ENCODE measurements around the gene CHRND. TPM values are rescaled to one million over a fixed set of nuclear protein-coding genes. Genes with fewer than 3 reads are reported as not detected.

The CHRND gene
- total and polyA plus RNA-seq, 2 experiments from 2014 or later, result not detected

DNA sequence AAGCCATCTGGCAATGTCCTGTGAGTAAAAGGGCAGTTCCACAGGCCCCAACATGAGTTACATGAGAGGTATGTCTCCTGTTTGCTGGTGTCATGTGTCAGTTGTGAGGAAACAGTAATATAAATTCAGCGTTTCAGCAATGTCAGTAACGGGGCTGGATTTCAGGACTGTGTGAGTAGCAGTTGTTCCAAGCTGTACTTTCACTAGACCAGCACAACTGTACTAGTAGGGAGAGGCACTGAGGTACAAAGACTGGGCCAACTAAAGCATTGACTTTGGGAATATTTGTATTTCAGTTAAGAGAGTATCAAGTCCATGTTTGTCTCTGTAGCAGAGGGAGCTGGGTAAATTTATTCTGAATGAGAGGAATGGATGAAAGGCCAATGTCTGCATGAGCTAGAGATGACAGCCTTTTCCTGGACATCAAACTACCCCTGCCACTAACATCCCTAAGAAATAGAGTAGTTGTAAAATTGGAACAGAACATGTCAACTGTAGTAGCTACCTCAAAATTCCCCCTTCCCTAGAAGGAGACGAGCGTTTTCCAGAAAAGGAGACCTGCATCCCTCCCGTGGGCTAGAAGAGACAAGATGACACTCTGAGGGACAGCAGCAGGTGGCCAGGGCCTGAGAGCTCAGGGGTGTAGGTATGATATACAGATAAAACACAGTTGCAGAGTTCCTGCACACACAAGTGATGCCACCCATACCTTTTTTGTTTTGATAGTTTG lies 48.9 kb downstream of the CHRND start:
- no peaks in the 10 kb centered on the region for H4K20me1 ChIP-seq (ENCODE audit: insufficient read depth, poor library complexity, severe bottlenecking)

DNA sequence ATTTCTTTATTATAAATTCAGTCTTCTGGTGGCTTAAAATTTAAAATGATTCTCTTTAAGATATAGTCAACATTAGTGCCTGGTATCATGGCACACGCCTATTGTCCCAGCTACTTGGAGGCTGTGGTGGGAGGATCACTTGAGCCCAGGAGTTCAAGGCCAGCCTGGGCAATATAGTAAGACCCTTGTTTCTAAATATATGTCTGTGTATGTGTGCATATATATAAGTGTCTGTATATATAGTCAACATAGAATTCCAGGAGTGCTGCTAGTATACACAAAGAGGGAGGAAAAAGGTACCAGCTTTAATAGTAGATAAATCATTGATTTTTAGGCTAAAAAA lies 49.4 kb downstream of the CHRND start:
- no peak for DNase-seq (ENCODE audit: low spot score)
- WGBS (ENCODE audit: low lambda C conversion rate, missing lambda C conversion rate), result 100% methylated on average over 1 of the region's 1 CpG

More for the DNA sequence above, 48.9 kb downstream of the CHRND start:
- Histone ChIP-seq H3K4me1 (ENCODE audit: insufficient read depth) (no peaks in the 10 kb centered on the region), H3K9me2 (replicated peaks; ENCODE audit: insufficient read depth) (no peaks in the 10 kb centered on the region), H3K4me2 (no peak overlapping the region), H3K9me3 (ENCODE audit: low read depth) (no peaks in the 10 kb centered on the region), H3K4me3 (no peak overlapping the region), H3K79me2 (no peaks in the 10 kb centered on the region), H3K36me3 (replicated peaks; ENCODE audit: insufficient read depth, low read depth) (no peaks in the 10 kb centered on the region), H3K27ac (peak overlapping the region; percentile 77), H3K27me3 (no peaks in the 10 kb centered on the region), H2AFZ (no peak overlapping the region)
- TF ChIP-seq EZH2 (IDR thresholded peaks at IDR 0.05; ENCODE audit: borderline replicate concordance), result no peak
- no peak for TF ChIP-seq EZH2phosphoT487 (IDR thresholded peaks at IDR 0.05; ENCODE audit: low read depth, severe bottlenecking, unreplicated experiment)
- TF ChIP-seq CTCF (IDR thresholded peaks at IDR 0.05; ENCODE audit: poor library complexity), result no peak
- peak; percentile 20 for DNase-seq (ENCODE audit: low spot score)
- WGBS (ENCODE audit: low lambda C conversion rate, missing lambda C conversion rate), result 74% methylated on average over 5 of the region's 5 CpGs

GRCh38 chr2:232576995-232577394 lies 51.0 kb downstream of the CHRND start:
- H3K79me2 ChIP-seq, result no peaks in the 10 kb centered on the region
- H3K27ac ChIP-seq, result peak overlapping the region; percentile 5
- no peaks in the 10 kb centered on the region for H3K27me3 ChIP-seq
- WGBS (ENCODE audit: low lambda C conversion rate, missing lambda C conversion rate), result 88% methylated on average over 2 of the region's 2 CpGs
- H3K9me2 ChIP-seq (replicated peaks; ENCODE audit: insufficient read depth), result no peaks in the 10 kb centered on the region
- TF ChIP-seq EZH2phosphoT487 (IDR thresholded peaks at IDR 0.05; ENCODE audit: low read depth, severe bottlenecking, unreplicated experiment) (no peak), CTCF (IDR thresholded peaks at IDR 0.05; ENCODE audit: poor library complexity) (no peak), EZH2 (IDR thresholded peaks at IDR 0.05; ENCODE audit: borderline replicate concordance) (no peak)
- H3K4me2 ChIP-seq, result no peak overlapping the region
- H2AFZ ChIP-seq, result no peak overlapping the region
- H4K20me1 ChIP-seq (ENCODE audit: insufficient read depth, poor library complexity, severe bottlenecking), result no peaks in the 10 kb centered on the region
- no peaks in the 10 kb centered on the region for H3K36me3 ChIP-seq (replicated peaks; ENCODE audit: insufficient read depth, low read depth)
- H3K4me1 ChIP-seq (ENCODE audit: insufficient read depth), result peaks cover 9% of the 10 kb centered on the region
- H3K4me3 ChIP-seq, result no peak overlapping the region
- no peaks in the 10 kb centered on the region for H3K9me3 ChIP-seq (ENCODE audit: low read depth)
- DNase-seq (ENCODE audit: low spot score), result no peak

More for the DNA sequence above, 49.4 kb downstream of the CHRND start:
- Histone ChIP-seq H3K36me3 (replicated peaks; ENCODE audit: insufficient read depth, low read depth) (no peaks in the 10 kb centered on the region), H3K9me3 (ENCODE audit: low read depth) (no peaks in the 10 kb centered on the region), H3K4me3 (no peak overlapping the region), H3K27me3 (no peaks in the 10 kb centered on the region), H3K4me2 (no peak overlapping the region), H4K20me1 (ENCODE audit: insufficient read depth, poor library complexity, severe bottlenecking) (no peaks in the 10 kb centered on the region), H3K27ac (no peak overlapping the region), H2AFZ (no peak overlapping the region), H3K79me2 (no peaks in the 10 kb centered on the region), H3K4me1 (ENCODE audit: insufficient read depth) (peaks cover 4% of the 10 kb centered on the region), H3K9me2 (replicated peaks; ENCODE audit: insufficient read depth) (no peaks in the 10 kb centered on the region)
- TF ChIP-seq CTCF (IDR thresholded peaks at IDR 0.05; ENCODE audit: poor library complexity) (no peak), EZH2 (IDR thresholded peaks at IDR 0.05; ENCODE audit: borderline replicate concordance) (no peak), EZH2phosphoT487 (IDR thresholded peaks at IDR 0.05; ENCODE audit: low read depth, severe bottlenecking, unreplicated experiment) (no peak)
